ENCODE data around the gene RHPN2.
"Not testable (repeated sequence)": the region's sequence is repeated elsewhere in the genome, so short reads cannot be mapped to it uniquely, and the experiment has no call there.

Gene RHPN2

GRCh38 chr19:33066543-33066942 is 1.9 kb upstream of the RHPN2 start:
- DNase-seq (ENCODE audit: low read depth in 1 of 2, low spot score in 1 of 2), result no peak

GRCh38 chr19:33064458-33064791 is 263 bp downstream of the RHPN2 start:
- no peak for DNase-seq (ENCODE audit: low read depth in 1 of 2, low spot score in 1 of 2)

- no peak for DNase-seq (ENCODE audit: low read depth in 1 of 2, low spot score in 1 of 2)
Measured at GRCh38 chr19:33063753-33064457, 783 bp downstream of the RHPN2 start.

- no peak for DNase-seq (ENCODE audit: low read depth in 1 of 2, low spot score in 1 of 2)
Measured at GRCh38 chr19:33063356-33063752, 1.3 kb downstream of the RHPN2 start.

- DNase-seq (ENCODE audit: low read depth in 1 of 2, low spot score in 1 of 2), result no peak
Measured at GRCh38 chr19:33062902-33063301, 1.8 kb downstream of the RHPN2 start.

- no peak for DNase-seq (ENCODE audit: low read depth in 1 of 2, low spot score in 1 of 2)
Measured at GRCh38 chr19:33060586-33060985, 4.1 kb downstream of the RHPN2 start.

- DNase-seq (ENCODE audit: low read depth in 1 of 2, low spot score in 1 of 2), result no peak
Measured at GRCh38 chr19:33055718-33056117, 9.0 kb downstream of the RHPN2 start.

GRCh38 chr19:33054623-33055022 is 10.1 kb downstream of the RHPN2 start:
- DNase-seq (ENCODE audit: low read depth in 1 of 2, low spot score in 1 of 2), result no peak

GRCh38 chr19:33052352-33052972 is 12.2 kb downstream of the RHPN2 start:
- no peak for DNase-seq (ENCODE audit: low read depth in 1 of 2, low spot score in 1 of 2)

- no peak for DNase-seq (ENCODE audit: low read depth in 1 of 2, low spot score in 1 of 2)
Measured at GRCh38 chr19:33050110-33050509, 14.6 kb downstream of the RHPN2 start.

- DNase-seq (ENCODE audit: low read depth in 1 of 2, low spot score in 1 of 2), result no peak
Measured at GRCh38 chr19:33048806-33049676, 15.6 kb downstream of the RHPN2 start.

GRCh38 chr19:33047422-33047821 is 17.3 kb downstream of the RHPN2 start:
- DNase-seq (ENCODE audit: low read depth in 1 of 2, low spot score in 1 of 2), result no peak

GRCh38 chr19:33041828-33042160 is 22.9 kb downstream of the RHPN2 start:
- DNase-seq (ENCODE audit: low read depth in 1 of 2, low spot score in 1 of 2), result not testable (repeated sequence)

- no peak for DNase-seq (ENCODE audit: low read depth in 1 of 2, low spot score in 1 of 2)
Measured at GRCh38 chr19:33040994-33041827, 23.5 kb downstream of the RHPN2 start.

GRCh38 chr19:33039815-33040214 is 24.9 kb downstream of the RHPN2 start:
- DNase-seq (ENCODE audit: low read depth in 1 of 2, low spot score in 1 of 2), result no peak

GRCh38 chr19:33039108-33039599 is 25.5 kb downstream of the RHPN2 start:
- no peak for DNase-seq (ENCODE audit: low read depth in 1 of 2, low spot score in 1 of 2)

- not testable (repeated sequence) for DNase-seq (ENCODE audit: low read depth in 1 of 2, low spot score in 1 of 2)
Measured at GRCh38 chr19:33037168-33038025, 27.3 kb downstream of the RHPN2 start.

- not testable (repeated sequence) for DNase-seq (ENCODE audit: low read depth in 1 of 2, low spot score in 1 of 2)
Measured at GRCh38 chr19:33036370-33037167, 28.1 kb downstream of the RHPN2 start.

- DNase-seq (ENCODE audit: low read depth in 1 of 2, low spot score in 1 of 2), result no peak
Measured at GRCh38 chr19:33035461-33035860, 29.2 kb downstream of the RHPN2 start.
